ENCODE results near the gene PLOD2.

DNA sequence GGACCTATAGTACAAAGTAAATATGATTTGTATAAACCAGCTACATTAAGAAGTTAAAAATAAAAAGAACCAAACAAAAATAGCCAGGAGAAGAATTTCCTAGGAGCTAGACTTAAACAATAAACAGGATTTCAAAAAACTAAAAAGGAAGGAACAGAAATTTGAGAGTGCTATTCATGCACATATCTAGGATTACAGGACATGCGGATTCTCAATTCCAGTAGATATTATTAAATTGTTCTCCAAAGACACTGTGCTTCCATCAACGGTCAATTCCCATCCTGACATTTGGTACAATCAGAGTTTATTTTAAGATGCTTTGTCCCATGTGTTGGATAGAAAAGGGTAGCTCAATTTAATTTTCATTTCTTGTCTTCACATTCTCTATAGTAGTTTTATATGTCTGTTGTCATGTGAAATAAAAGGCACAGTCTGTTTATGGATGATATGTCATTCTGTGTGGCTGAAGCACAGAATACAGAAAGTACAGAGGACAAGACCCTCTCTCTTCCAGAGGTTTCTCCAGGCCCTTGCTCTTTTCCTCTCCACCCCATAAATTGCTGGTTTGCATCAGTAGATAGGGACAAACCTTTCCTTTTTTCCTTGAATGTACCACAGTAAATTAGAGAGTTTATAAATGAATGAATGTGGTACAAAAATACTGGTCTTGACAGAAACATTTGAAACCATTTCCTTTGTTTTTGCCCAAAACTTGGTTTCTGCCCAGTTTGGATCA is 3.5 kb downstream of the PLOD2 start:
- TF ChIP-seq POLR2A (IDR thresholded peaks at IDR 0.05) = no peak
- TF ChIP-seq, protein P1, sequence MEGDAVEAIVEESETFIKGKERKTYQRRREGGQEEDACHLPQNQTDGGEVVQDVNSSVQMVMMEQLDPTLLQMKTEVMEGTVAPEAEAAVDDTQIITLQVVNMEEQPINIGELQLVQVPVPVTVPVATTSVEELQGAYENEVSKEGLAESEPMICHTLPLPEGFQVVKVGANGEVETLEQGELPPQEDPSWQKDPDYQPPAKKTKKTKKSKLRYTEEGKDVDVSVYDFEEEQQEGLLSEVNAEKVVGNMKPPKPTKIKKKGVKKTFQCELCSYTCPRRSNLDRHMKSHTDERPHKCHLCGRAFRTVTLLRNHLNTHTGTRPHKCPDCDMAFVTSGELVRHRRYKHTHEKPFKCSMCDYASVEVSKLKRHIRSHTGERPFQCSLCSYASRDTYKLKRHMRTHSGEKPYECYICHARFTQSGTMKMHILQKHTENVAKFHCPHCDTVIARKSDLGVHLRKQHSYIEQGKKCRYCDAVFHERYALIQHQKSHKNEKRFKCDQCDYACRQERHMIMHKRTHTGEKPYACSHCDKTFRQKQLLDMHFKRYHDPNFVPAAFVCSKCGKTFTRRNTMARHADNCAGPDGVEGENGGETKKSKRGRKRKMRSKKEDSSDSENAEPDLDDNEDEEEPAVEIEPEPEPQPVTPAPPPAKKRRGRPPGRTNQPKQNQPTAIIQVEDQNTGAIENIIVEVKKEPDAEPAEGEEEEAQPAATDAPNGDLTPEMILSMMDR (IDR thresholded peaks at IDR 0.05) = no peak
